WTC11 (cell line): ENCODE results near the gene CAPN13. TPM values are rescaled to one million over a fixed set of nuclear protein-coding genes. Genes with fewer than 3 reads are reported as not detected.

ENCODE experiments used
- ATAC-seq: fragments of 200-7000 bp; cut with Tn5 transposase; 2 replicates; pipeline ENCODE4 v1.10.0; 2021; ENCODE audit warnings: mild to moderate bottlenecking, moderate library complexity
- CTCF ChIA-PET: fragments of 300-600 bp; sonication (Branson Sonifier 250); formaldehyde crosslinking; loops from one replicate; lab custom pipeline; 2021; ENCODE audit warnings: antibody characterized with exemption; lab: Charles Lee
- POLR2A ChIA-PET: fragments of 350-600 bp; sonication (Branson Sonifier 250); formaldehyde crosslinking; loops from one replicate; lab custom pipeline; 2021; ENCODE audit warnings: antibody characterized with exemption; lab: Charles Lee
- DNase-seq: peaks from one replicate; pipeline ENCODE4 v3.0.0; 2021; ENCODE audit warnings: low spot score
- H3K27ac Mint-ChIP-seq: 2 replicates; pipeline ENCODE4 v1.8.0; 2021; ENCODE audit warnings: mixed read lengths
- H3K27me3 Mint-ChIP-seq: 2 replicates; pipeline ENCODE4 v1.8.0; 2021; ENCODE audit warnings: low read depth, mild to moderate bottlenecking, moderate library complexity, mixed read lengths
- H3K36me3 Mint-ChIP-seq: 2 replicates; pipeline ENCODE4 v1.8.0; 2021; ENCODE audit warnings: mixed read lengths
- H3K4me1 Mint-ChIP-seq: 2 replicates; pipeline ENCODE4 v1.8.0; 2022; ENCODE audit warnings: mixed read lengths
- H3K4me3 Mint-ChIP-seq: 2 replicates; pipeline ENCODE4 v1.8.0; 2021; ENCODE audit warnings: mild to moderate bottlenecking, moderate library complexity, mixed read lengths
- H3K9me3 Mint-ChIP-seq: 2 replicates; pipeline ENCODE4 v1.8.0; 2021; ENCODE audit warnings: mixed read lengths
- CBFB ChIP-seq: sonication (generic); formaldehyde crosslinking; IDR thresholded peaks from 2 replicates; pipeline ENCODE4 v1.8.1; 2022; ENCODE audit warnings: mild to moderate bottlenecking, low read depth, missing genetic modification reagents
- ETV6 ChIP-seq: sonication (generic); formaldehyde crosslinking; IDR thresholded peaks from 2 replicates; pipeline ENCODE4 v1.8.1; 2022; ENCODE audit warnings: mild to moderate bottlenecking, missing genetic modification reagents
- HMGA2 ChIP-seq: fragments of 250-450 bp; sonication (Bioruptor Pico); IDR thresholded peaks from 2 replicates; pipeline ENCODE4 v1.4.0; 2021; ENCODE audit warnings: mild to moderate bottlenecking, moderate library complexity
- HMGXB4 ChIP-seq: sonication (generic); formaldehyde crosslinking; IDR thresholded peaks from 2 replicates; pipeline ENCODE4 v1.8.1; 2023; ENCODE audit warnings: mild to moderate bottlenecking, moderate library complexity, missing genetic modification reagents
- JUN ChIP-seq: sonication (generic); formaldehyde crosslinking; IDR thresholded peaks from 2 replicates; pipeline ENCODE4 v1.8.0; 2023; ENCODE audit warnings: mild to moderate bottlenecking, missing genetic modification reagents
- KAT7 ChIP-seq: sonication (generic); formaldehyde crosslinking; IDR thresholded peaks from 2 replicates; pipeline ENCODE4 v1.8.1; 2023; ENCODE audit warnings: missing genetic modification reagents, mild to moderate bottlenecking, borderline replicate concordance
- PRRX2 ChIP-seq: fragments of 250-450 bp; sonication (Bioruptor Pico); IDR thresholded peaks from 2 replicates; pipeline ENCODE4 v1.8.0; 2021; ENCODE audit warnings: mild to moderate bottlenecking
- RELA ChIP-seq: sonication (generic); formaldehyde crosslinking; IDR thresholded peaks from 2 replicates; pipeline ENCODE4 v1.8.1; 2022; ENCODE audit warnings: missing genetic modification reagents, mild to moderate bottlenecking, borderline replicate concordance
- RORB ChIP-seq: fragments of 250-450 bp; sonication (Bioruptor Pico); IDR thresholded peaks from 2 replicates; pipeline ENCODE4 v1.9.0; 2021; ENCODE audit warnings: mild to moderate bottlenecking
- SOX15 ChIP-seq: fragments of 250-450 bp; sonication (Bioruptor Pico); IDR thresholded peaks from 2 replicates; pipeline ENCODE4 v1.9.0; 2021; ENCODE audit warnings: mild to moderate bottlenecking
- STAT6 ChIP-seq: sonication (generic); formaldehyde crosslinking; conservative IDR thresholded peaks from 2 replicates; pipeline ENCODE4 v1.8.1; 2023; ENCODE audit warnings: mild to moderate bottlenecking, low read depth, missing genetic modification reagents, moderate library complexity
- TEAD4 ChIP-seq: sonication (generic); formaldehyde crosslinking; IDR thresholded peaks from 2 replicates; pipeline ENCODE4 v1.8.0; 2022; ENCODE audit warnings: mild to moderate bottlenecking, missing genetic modification reagents
- TP53 ChIP-seq: sonication (generic); formaldehyde crosslinking; IDR thresholded peaks from 2 replicates; pipeline ENCODE4 v1.8.1; 2023; ENCODE audit warnings: mild to moderate bottlenecking, missing genetic modification reagents
- ZBTB43 ChIP-seq: sonication (generic); formaldehyde crosslinking; IDR thresholded peaks from 2 replicates; pipeline ENCODE4 v1.8.1; 2023; ENCODE audit warnings: mild to moderate bottlenecking, missing genetic modification reagents
- ZMAT4 ChIP-seq: fragments of 250-450 bp; sonication (Bioruptor Pico); IDR thresholded peaks from 2 replicates; pipeline ENCODE4 v1.9.0; 2021; ENCODE audit warnings: mild to moderate bottlenecking
- ZNF138 ChIP-seq: sonication (generic); formaldehyde crosslinking; conservative IDR thresholded peaks from 2 replicates; pipeline ENCODE4 v1.8.1; 2022; ENCODE audit warnings: mild to moderate bottlenecking, moderate library complexity, missing genetic modification reagents
- ZNF232 ChIP-seq: sonication (generic); formaldehyde crosslinking; IDR thresholded peaks from 2 replicates; pipeline ENCODE4 v1.8.0; 2022; ENCODE audit warnings: mild to moderate bottlenecking, missing genetic modification reagents
- ZNF396 ChIP-seq: fragments of 250-450 bp; sonication (Bioruptor Pico); IDR thresholded peaks from 2 replicates; pipeline ENCODE4 v1.8.0; 2021; ENCODE audit warnings: mild to moderate bottlenecking, moderate library complexity, borderline replicate concordance
- ZNF425 ChIP-seq: fragments of 250-450 bp; sonication (Bioruptor Pico); conservative IDR thresholded peaks from 2 replicates; pipeline ENCODE4 v1.9.0; 2021; ENCODE audit warnings: mild to moderate bottlenecking
- ZSCAN18 ChIP-seq: fragments of 250-450 bp; sonication (Bioruptor Pico); IDR thresholded peaks from 2 replicates; pipeline ENCODE4 v2.1.2; 2022; ENCODE audit warnings: mild to moderate bottlenecking, moderate library complexity
- total RNA-seq: library from RNA; stranded (reverse); gene quantifications from 3 replicates; pipeline ENCODE4 v1.2.3, GENCODE V29; 2021

The CAPN13 gene
- total RNA-seq, 1 experiment from 2014 or later = 1.7 TPM

GRCh38 chr2:30826481-30826880, 19.2 kb upstream of the CAPN13 start:
- ATAC-seq = no peak
- H3K27ac Mint-ChIP-seq = no peak overlapping the region
- peaks cover 26% of the 10 kb centered on the region for H3K36me3 Mint-ChIP-seq
- H3K9me3 Mint-ChIP-seq = peaks cover 49% of the 10 kb centered on the region
- no peak for DNase-seq
- CTCF ChIA-PET = no interaction called here
- H3K27me3 Mint-ChIP-seq = no peaks in the 10 kb centered on the region
- peaks cover 4% of the 10 kb centered on the region for H3K4me1 Mint-ChIP-seq
- TF ChIP-seq STAT6 (no peak), KAT7 (CRISPR knock-in tag) (no peak), ZNF138 (CRISPR knock-in tag) (no peak), ZSCAN18 (no peak), HMGA2 (CRISPR knock-in tag) (no peak), HMGXB4 (CRISPR knock-in tag) (no peak), CBFB (CRISPR knock-in tag) (no peak), ZNF425 (CRISPR knock-in tag) (no peak), SOX15 (no peak), TP53 (no peak), ETV6 (CRISPR knock-in tag) (no peak), ZMAT4 (CRISPR knock-in tag) (no peak), TEAD4 (no peak), RORB (CRISPR knock-in tag) (no peak), PRRX2 (no peak), ZNF232 (no peak), ZNF396 (CRISPR knock-in tag) (no peak), RELA (CRISPR knock-in tag) (no peak), JUN (CRISPR knock-in tag) (no peak), ZBTB43 (no peak)
- TF ChIP-seq, all 79 proteins: peak for 0
- H3K4me3 Mint-ChIP-seq = no peak overlapping the region
- POLR2A ChIA-PET = no interaction called here
